NB4 (cell line): Measurements from ENCODE around the gene ZNF710.

ENCODE experiments used
- DNase-seq: peaks from one replicate; pipeline ENCODE4 v3.0.0; 2010; ENCODE audit warnings: low read depth
- H3K4me3 ChIP-seq: one replicate; pipeline ENCODE4 v1.5.1; 2011; ENCODE audit warnings: mild to moderate bottlenecking, low read depth, low read length, moderate library complexity
- CTCF ChIP-seq: IDR thresholded peaks from one replicate; pipeline ENCODE4 v1.5.1; 2012; ENCODE audit warnings: low read depth, low read length
- MAX ChIP-seq: IDR thresholded peaks from 2 replicates; pipeline ENCODE4 v1.6.1; 2011; ENCODE audit warnings: low read depth, low read length
- MYC ChIP-seq: IDR thresholded peaks from 2 replicates; pipeline ENCODE4 v1.6.1; 2011; ENCODE audit warnings: low read depth, low read length
- POLR2A ChIP-seq: IDR thresholded peaks from 2 replicates; pipeline ENCODE4 v1.6.1; 2011; ENCODE audit warnings: mild to moderate bottlenecking; ENCODE audit not compliant: insufficient read length; ENCODE audit errors: extremely low read depth

Gene ZNF710

GRCh38 chr15:90049030-90049429, 47.9 kb downstream of the ZNF710 start:
- no peak overlapping the region for H3K4me3 ChIP-seq
- no peak for DNase-seq
- TF ChIP-seq CTCF (no peak), MYC (no peak)

- TF ChIP-seq CTCF (no peak), MYC (no peak), POLR2A (no peak)
- no peak for DNase-seq
- H3K4me3 ChIP-seq, result no peak overlapping the region
These were observed 48.8 kb downstream of the ZNF710 start for GRCh38 chr15:90049666-90050604.

GRCh38 chr15:90051874-90052273, 50.8 kb downstream of the ZNF710 start:
- no peak for TF ChIP-seq CTCF
- no peak for TF ChIP-seq MAX
- TF ChIP-seq MYC, result no peak
- TF ChIP-seq POLR2A, result no peak
- DNase-seq, result no peak
- no peak overlapping the region for H3K4me3 ChIP-seq

- TF ChIP-seq MAX, result no peak
- no peak for TF ChIP-seq MYC
- TF ChIP-seq CTCF, result no peak
- TF ChIP-seq POLR2A, result no peak
- no peak overlapping the region for H3K4me3 ChIP-seq
- no peak for DNase-seq
These were observed 52.8 kb downstream of the ZNF710 start for GRCh38 chr15:90053685-90054466.

GRCh38 chr15:90054618-90055097, 53.5 kb downstream of the ZNF710 start:
- no peak for DNase-seq
- H3K4me3 ChIP-seq, result no peak overlapping the region
- no peak for TF ChIP-seq CTCF
- no peak for TF ChIP-seq MAX
- TF ChIP-seq POLR2A, result no peak
- no peak for TF ChIP-seq MYC
